Measurements from ENCODE around the gene SLIT3.
A peak's percentile ranks its signal among the peaks of the same experiment; 100 is the strongest.

Gene SLIT3

GRCh38 chr5:169020102-169020501, 280.8 kb downstream of the SLIT3 start:
- DNase-seq, result peak in 1 of 2 experiments; percentile 32

- no peak for DNase-seq
Observed at GRCh38 chr5:169018925-169019324, 282.0 kb downstream of the SLIT3 start.

GRCh38 chr5:169015991-169016390, 284.9 kb downstream of the SLIT3 start:
- DNase-seq, result no peak

- no peak for DNase-seq
Observed at GRCh38 chr5:169013846-169014245, 287.1 kb downstream of the SLIT3 start.

- DNase-seq, result peak in 1 of 2 experiments; percentile 24
Observed at GRCh38 chr5:169013208-169013728, 287.7 kb downstream of the SLIT3 start.

- DNase-seq, result no peak
Observed at GRCh38 chr5:169012450-169012849, 288.5 kb downstream of the SLIT3 start.

GRCh38 chr5:169011451-169011850, 289.5 kb downstream of the SLIT3 start:
- DNase-seq, result no peak

GRCh38 chr5:169011009-169011408, 289.9 kb downstream of the SLIT3 start:
- no peak for DNase-seq

- no peak for DNase-seq
Observed at GRCh38 chr5:169009123-169009522, 291.8 kb downstream of the SLIT3 start.

- no peak for DNase-seq
Observed at GRCh38 chr5:169006842-169007790, 293.8 kb downstream of the SLIT3 start.

GRCh38 chr5:169004551-169004950, 296.4 kb downstream of the SLIT3 start:
- DNase-seq, result no peak

GRCh38 chr5:169003721-169004541, 297.0 kb downstream of the SLIT3 start:
- DNase-seq, result peak in 1 of 2 experiments; percentile 32

GRCh38 chr5:169002953-169003555, 297.9 kb downstream of the SLIT3 start:
- no peak for DNase-seq

- no peak for DNase-seq
Observed at GRCh38 chr5:169001394-169001793, 299.5 kb downstream of the SLIT3 start.

GRCh38 chr5:168995024-168995423, 305.9 kb downstream of the SLIT3 start:
- DNase-seq, result no peak

GRCh38 chr5:168992687-168993086, 308.3 kb downstream of the SLIT3 start:
- DNase-seq, result peak; percentile 49 to 78

GRCh38 chr5:168992016-168992415, 308.9 kb downstream of the SLIT3 start:
- no peak for DNase-seq

- no peak for DNase-seq
Observed at GRCh38 chr5:168991311-168991710, 309.6 kb downstream of the SLIT3 start.

GRCh38 chr5:168990679-168991078, 310.3 kb downstream of the SLIT3 start:
- DNase-seq, result no peak

GRCh38 chr5:168989731-168990505, 311.0 kb downstream of the SLIT3 start:
- DNase-seq, result no peak

- no peak for DNase-seq
Observed at GRCh38 chr5:168988699-168989098, 312.2 kb downstream of the SLIT3 start.
